NB4 (cell line): Measurements from ENCODE around the gene ZAP70.

Source experiments
- CTCF ChIP-seq: IDR thresholded peaks from one replicate; pipeline ENCODE4 v1.5.1; 2012; ENCODE audit warnings: low read depth, low read length
- MAX ChIP-seq: IDR thresholded peaks from 2 replicates; pipeline ENCODE4 v1.6.1; 2011; ENCODE audit warnings: low read depth, low read length
- MYC ChIP-seq: IDR thresholded peaks from 2 replicates; pipeline ENCODE4 v1.6.1; 2011; ENCODE audit warnings: low read depth, low read length
- POLR2A ChIP-seq: IDR thresholded peaks from 2 replicates; pipeline ENCODE4 v1.6.1; 2011; ENCODE audit warnings: mild to moderate bottlenecking; ENCODE audit not compliant: insufficient read length; ENCODE audit errors: extremely low read depth

DNA sequence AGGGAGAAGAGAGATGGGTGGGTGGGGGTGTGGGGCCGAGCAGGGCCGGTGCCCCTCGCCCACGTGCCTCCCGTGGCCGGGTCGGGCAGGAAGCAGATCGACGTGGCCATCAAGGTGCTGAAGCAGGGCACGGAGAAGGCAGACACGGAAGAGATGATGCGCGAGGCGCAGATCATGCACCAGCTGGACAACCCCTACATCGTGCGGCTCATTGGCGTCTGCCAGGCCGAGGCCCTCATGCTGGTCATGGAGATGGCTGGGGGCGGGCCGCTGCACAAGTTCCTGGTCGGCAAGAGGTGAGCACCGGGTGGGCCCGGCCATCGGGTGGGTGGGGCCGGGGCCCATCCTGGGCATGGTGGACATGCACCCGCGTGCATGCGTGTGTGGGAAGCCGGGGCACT, 21.8 kb downstream of the ZAP70 start:
- no peak for TF ChIP-seq CTCF
- TF ChIP-seq POLR2A: no peak
- no peak for TF ChIP-seq MAX
- no peak for TF ChIP-seq MYC
